Heart left ventricle (tissue), 13 donors: Measurements from ENCODE around the gene EGLN3.

Source experiments
- POLR2A ChIP-seq, 2 donors: fragments of 450-650 bp; IDR thresholded peaks; one replicate each; pipeline ENCODE4 v1.6.1; 2017; ENCODE audit warnings: antibody characterized with exemption in 2 of 2, mild to moderate bottlenecking in 2 of 2, moderate library complexity in 2 of 2
- TF ChIP-seq, protein P1 (sequence below), 12 donors: fragments of 200-600 bp; sonication (generic) in 4 of 12; IDR thresholded peaks; one replicate each; pipeline versions ENCODE4 v1.5.0 to v1.8.0; 2018 to 2022; ENCODE audit warnings: antibody characterized with exemption in 12 of 12, mild to moderate bottlenecking in 5 of 12
- donor health status: ischemic (EF 13 %, LVEDD 7.1; RV severe dilation, severe dysfunction).
- donor health status: DM: no; HTN: yes; CAD: no.
- donor health status: DM: no; HTN: no; CAD: no.
- donor health status: ischemic (EF 25% LVEDD 6.9; RV normal size, moderate dysfunction).
- donor health status: ischemic (EF 25% LVEDD 5.7; RV mildly dilated, moderate dysfunction).
- donor health status: ischemic (EF 35%, LVEDD 5.7; RV mildly dilated, moderate dysfunction).
- donor health status: nonischemic (EF 11% LVEDD 7.7; RV severe dilation, severe dysfunction).
- donor health status: DM: yes; HTN: yes; CAD: no.
- donor health status: PGD.
- donor health status: ischemic (EF 29% LVEDD 5.4; RV normal size, mild dysfunction).
- donor health status: nonischemic (EF 23%, LVEDD 6.1; RV moderate dilation, normal function).

DNA sequence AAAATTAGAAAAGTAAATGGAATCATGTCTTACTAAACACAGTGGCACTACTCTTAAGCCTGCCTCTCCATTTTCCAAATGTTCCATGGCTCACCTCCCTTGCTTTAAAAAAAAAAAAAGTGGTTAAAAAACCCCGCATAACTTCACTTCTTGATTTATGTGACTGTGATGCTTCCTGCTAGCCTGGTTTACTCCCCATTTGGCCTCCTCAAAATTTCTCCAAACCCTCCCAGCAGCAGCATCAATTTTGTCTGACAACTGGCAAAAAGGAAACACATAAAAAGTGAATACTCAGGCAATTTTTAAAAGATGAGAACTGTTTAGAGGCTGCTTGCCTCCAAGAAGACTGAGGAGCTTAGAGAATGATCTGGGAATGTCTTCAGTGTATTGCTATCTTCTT is 17.8 kb upstream of the EGLN3 start:
- TF ChIP-seq POLR2A (IDR thresholded peaks at IDR 0.05): no peak
- TF ChIP-seq, protein P1, sequence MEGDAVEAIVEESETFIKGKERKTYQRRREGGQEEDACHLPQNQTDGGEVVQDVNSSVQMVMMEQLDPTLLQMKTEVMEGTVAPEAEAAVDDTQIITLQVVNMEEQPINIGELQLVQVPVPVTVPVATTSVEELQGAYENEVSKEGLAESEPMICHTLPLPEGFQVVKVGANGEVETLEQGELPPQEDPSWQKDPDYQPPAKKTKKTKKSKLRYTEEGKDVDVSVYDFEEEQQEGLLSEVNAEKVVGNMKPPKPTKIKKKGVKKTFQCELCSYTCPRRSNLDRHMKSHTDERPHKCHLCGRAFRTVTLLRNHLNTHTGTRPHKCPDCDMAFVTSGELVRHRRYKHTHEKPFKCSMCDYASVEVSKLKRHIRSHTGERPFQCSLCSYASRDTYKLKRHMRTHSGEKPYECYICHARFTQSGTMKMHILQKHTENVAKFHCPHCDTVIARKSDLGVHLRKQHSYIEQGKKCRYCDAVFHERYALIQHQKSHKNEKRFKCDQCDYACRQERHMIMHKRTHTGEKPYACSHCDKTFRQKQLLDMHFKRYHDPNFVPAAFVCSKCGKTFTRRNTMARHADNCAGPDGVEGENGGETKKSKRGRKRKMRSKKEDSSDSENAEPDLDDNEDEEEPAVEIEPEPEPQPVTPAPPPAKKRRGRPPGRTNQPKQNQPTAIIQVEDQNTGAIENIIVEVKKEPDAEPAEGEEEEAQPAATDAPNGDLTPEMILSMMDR (IDR thresholded peaks at IDR 0.05): no peak
